ENCODE data around the gene LARP4B.
"Not testable (repeated sequence)": the region's sequence is repeated elsewhere in the genome, so short reads cannot be mapped to it uniquely, and the experiment has no call there.

Gene LARP4B

DNA sequence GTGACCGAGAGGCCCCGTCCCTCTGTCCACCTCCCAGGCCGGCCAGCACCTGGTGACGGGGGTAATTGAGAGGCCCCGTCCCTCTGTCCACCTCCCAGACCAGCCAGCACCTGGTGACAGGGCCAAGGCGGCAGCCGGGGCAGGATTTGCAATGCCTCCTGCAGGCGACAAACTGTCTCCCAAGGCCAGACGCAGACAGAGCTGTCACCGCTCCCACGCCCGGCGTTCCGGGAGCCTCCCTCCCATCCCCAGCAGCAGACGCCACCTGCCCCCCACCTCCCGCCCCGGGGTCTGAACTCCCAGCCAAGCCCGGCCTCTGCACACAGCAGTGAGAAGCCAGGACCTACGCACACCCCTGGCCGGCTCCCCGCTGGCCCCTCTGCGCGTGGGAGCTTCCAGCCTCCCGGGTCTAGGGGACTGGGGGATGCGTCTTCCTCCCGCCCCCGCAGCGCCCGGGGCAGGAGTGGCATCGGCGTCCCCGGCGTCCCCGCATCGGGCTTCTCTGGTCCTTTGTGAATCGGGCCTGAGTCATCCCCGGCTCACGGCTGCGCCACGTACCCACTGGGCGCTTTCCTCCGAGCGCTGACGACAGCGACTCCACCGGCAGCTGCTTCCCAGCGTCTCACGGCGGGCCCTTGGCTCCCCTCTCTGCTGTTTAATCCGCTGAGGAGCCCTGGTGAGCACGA, 147.0 kb downstream of the LARP4B start:
- peak; percentile 1 for DNase-seq

DNA sequence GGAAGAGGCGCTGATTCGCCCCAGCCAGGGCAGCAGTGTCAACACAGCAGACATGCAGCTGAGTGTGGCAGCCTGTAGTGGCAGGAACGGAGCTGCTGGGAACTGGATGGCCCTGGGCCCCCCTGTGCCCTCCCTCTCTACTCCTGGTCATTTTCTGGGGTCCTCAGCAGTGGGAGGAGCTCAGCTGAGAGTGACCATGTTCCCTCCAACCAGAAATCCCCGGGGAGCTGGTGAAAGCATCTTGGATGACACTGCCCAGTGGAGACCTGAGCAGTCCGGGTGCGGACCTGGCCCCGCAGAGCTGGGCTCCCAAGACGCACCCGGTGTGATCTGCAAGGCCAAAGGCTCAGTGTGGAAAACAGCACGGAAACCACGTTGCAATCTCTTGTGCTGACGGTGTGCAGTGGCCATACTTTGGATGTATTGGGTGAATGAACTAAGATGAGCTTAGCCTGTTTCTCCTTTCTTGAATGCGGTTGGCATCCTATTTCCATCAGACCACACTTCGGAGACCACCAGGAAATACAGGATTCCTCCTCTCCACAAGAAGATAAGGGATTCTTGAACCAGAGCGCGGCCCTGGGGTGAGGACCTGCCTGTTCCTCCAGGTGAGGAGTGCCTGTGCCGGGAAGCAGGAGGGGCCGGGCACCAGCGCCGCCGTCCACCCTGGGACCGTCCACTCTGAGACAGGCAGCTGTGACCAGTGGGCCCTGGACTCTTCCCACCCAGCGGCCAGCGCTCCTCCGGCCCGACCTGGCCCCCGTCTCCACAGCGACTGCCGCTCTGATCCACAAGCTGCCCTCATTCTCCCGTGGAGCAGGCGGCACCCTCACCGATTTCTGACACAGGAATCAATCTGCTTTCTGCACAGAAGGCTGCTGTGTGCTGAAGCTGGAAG, 148.5 kb downstream of the LARP4B start:
- DNase-seq, result no peak

DNA sequence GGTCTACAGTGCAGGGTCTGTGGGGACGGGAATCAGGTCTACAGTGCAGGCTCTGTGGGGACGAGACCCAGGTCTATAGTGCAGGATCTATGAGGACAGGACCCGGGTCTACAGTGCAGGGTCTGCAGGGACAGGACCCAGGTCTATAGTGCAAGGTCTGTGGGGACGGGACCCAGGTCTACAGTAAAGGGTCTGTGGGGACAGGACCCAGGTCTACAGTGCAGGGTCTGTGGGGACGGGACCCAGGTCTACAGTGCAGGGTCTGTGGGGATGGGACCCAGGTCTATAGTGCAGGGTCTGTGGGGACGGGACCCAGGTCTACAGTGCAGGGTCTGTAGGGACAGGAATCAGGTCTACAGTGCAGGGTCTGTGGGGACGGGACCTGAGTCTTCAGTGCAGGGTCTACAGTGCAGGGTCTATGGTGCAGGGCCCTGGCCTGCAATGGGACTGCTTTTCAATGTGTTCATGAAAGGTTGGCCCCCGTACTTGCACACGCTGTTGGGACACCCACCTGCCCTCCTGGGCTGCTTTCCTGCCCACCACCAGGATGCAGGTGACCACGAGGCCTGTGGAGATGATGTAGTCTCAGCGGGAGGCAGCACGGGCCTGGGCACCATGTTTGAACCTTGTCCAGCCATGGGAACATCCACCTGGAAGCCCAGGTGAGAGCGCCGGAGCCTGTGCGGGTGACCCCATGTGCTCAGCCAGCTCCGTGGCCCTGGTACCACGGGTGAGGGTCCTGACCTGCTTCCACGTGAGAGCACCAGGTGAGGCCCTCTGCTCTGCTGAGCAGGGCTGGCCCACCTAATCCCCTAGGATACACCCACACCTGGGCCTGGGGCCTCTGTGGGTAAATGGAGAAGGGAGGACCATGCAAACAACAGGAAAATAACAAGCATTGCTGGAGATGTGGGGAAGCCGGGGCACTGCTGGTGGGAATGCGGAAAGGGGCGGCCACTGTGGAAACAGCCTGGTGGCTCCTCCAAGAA, 150.7 kb downstream of the LARP4B start:
- no peak for DNase-seq

DNA sequence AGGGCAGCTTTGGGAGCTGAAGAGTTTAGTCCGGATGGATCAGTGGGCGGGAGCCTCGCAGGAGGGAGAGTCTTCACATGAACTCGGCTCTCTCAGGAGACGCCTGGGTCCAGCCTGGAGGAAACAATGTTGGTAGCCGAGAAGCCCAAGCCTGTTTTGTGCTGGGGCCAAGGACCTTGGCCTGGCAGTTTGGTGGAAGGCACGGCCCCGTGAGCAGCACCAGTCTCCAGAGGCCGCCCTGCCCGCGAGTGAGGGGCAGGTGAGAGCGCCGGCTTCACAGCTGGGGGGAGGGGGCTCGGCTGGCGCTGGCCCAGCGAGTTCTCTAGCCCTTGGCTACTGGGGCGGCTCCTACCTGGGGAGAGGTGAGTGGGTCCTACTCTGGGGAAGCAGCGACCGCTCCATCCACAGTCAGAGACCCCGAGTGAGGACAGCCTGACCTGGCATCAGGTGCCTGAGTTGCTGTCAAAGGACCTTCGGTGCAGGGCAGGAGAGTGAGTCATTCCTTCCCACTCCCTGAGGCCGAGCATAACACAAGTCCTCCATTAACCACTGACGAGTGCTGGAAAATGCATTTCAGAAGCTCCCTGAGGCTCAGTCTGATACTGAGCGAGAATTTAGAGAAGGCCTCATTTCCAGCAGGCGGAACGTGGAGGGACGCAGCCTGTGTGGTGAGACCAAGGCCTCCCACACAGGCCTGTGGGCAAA, 152.7 kb downstream of the LARP4B start:
- no peak for DNase-seq

DNA sequence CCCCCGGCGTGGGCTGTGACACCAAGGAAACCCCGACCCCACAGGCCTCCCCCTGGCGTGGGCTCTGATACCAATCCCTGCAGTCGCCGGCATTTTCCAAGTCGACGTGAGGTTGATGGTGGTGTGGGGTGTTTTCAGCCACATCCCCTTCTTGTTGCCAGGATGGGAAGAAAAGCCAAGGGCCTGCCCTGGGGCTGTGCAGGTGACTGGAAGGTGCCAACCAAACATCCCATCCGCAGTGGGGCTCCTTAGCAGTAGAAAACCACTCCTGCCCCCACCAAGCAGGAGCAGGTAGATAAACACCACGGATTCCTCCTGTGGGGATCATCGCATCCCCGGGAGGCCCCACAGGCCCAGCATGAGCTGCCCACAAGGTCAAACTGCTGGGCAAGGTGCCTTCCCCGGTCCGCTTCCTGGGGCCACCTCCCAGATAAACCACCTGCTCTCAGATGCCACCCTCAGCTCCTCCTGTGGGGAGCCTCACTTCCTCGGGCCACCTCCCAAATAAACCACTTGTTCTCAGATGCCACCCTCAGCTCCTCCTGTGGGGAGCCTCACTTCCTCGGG, 153.5 kb downstream of the LARP4B start:
- no peak for DNase-seq

DNA sequence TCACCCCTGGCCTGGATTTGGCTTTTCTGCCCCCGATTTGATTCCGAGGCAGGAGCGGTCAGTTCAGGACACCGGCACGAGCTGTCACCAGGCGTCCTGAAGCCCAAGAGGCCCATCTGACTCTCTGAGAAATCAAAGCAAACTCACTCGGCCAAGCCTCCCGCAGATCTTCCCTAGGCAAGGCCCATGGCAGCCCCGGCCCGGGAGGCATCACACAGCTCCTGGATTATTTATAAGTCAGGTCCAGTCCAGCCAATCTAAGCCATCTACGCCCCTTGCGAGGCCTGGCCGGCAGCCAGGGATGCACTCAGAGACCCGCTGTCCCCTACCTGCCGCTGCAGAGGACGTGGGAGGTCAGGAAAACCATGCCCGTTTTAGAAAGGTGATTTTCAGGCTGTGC, 154.7 kb downstream of the LARP4B start:
- no peak for DNase-seq

DNA sequence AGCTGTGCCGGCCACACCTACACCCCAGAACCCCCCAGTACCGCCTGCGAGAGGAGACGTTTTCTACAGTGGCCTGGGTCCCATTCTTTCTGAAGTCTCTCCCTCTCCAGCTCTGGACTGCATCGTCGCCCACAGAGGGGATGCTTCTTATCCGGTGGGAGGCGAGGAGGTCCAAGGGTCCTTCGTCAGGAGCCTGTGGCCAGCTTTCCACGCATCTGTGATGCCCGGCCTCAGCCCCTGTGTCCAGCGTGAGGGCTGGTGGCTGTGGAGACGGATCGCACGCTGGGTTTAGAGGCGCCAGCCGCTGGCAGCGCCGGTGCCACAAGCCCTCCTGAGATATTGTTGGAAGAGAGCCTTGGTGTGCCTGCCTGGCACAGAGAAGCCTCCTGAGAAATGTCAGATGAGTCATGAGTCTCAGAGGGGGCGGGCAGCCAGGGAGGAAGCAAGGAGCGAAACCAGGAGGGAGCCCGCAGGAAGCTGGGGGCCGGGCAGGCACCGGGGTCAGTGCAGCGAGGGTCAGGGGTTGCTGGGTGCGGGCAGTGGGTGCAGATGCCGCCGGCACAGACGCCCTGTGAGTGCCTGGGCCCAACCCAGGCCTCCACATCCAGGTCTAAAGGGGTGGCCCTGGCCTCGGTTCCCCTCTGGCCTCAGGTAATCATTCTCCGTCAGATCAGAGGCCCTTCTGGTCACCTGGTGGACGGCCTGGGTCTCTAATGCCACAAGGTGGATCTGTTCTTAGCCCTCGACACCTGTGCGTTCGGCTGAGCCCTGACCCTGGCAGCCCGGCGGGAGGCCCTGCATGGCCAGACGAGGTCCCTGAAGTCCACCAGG, 156.0 kb downstream of the LARP4B start:
- DNase-seq, result no peak

DNA sequence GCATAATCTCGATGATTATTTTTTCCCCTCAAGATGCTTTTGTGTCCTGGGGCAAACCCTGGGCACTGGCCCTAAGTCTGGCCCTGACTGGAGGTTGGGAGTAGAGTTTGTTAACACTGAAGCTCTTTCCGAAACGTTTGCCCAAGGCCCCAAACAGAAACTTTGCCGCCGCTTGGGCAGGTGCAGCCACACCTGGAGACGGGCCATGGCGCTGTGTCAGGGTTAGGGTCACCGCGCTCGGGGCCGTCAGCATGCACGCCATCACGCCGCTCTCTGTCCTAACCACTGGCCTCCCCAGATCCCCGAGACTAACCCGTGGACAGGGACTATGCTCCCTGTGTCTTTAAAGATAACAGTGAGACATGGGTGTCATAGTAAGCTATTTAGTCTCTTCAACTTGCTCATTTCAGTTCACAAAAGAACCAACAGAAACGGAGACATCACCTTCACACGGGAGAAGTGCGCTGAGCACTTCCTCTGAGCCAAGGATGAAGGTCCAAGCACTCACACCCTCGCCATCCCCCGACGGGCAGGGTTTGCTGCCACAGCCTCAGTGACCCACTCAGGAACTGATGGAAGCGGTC, 156.8 kb downstream of the LARP4B start:
- DNase-seq, result no peak

DNA sequence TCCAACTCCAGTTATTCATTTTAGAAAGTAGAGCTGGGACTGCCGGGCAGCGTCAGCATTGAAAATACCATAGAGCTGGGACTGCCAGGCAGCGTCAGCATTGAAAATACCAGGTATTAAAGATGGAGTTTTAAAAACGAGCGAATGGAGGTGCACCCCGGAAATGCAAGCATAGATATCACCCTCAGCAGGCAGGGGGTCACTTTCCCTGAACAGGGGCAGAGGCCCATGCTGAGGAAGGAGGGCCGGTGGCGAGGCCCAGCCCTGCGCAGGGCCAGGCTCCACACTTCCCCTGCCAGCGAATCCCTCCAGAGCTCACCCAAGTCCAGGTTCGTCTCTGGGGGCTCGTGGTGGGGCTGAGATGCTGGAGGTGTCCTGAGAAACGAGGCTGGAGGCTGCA, 157.3 kb downstream of the LARP4B start:
- no peak for DNase-seq

DNA sequence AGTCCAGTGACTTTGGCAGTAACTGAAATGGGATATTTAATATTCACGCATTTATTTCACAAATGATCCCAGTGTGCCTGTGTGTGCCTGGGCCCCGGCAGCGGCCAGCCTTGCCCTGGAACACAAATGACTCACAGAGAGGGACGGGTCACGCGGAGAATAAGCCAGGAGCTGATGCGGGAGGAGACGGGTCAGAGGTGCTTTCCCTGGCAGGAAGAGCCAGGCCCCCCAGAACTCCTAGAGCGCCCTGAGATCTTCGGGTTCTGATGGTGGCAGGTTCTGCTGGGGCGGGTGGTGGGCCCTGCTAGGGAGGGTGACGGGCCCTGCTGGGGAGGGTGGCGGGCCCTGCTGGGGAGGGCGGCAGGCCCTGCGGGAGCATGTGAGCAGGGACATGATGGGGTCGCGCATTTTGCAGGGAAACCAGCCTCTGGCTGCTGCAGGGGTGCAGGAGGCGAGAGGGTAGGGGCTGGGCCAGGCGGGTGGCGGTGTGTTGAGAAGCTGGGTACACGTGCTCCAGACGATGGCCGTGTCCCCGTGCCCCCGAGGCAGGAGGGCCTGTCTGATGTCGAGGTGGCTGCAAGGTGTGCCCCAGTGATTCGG, 157.8 kb downstream of the LARP4B start:
- no peak for DNase-seq

DNA sequence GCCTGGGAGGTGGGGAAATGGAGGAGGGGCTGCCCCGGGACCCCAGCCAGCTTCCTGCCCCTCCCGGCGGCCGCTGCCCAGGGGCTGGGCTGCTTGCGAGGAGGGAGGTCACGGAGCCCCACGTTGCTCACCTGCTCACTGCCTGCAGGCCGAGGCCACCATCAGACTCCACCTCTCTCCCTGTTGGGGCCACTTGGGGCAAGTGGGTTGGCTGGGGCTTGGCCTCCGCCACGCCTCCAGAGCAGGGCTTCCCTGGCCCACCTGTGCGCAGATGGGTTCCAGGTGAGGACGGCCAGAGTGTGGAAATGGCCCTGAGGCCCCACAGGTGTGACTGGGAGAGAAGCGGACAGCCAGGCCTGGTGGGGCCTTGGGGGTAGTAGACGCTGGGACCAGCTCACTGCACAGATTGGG, 159.3 kb downstream of the LARP4B start:
- no peak for DNase-seq

DNA sequence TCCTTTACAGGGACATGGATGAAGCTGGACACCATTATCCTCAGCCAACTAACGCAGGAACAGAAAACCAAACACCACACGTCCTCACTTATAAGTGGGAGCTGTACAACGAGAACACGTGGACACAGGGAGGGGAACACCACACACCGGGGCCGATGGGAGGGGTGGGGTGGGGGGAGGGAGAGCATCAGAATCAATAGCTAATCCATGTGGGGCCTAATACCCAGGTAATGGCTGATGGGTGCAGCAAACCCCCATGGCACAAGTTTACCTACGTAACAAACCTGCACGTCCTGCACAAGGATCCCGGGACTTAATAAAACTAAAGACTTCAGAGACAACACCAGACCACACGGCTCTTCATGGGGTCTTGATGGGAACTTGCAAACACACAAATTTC, 159.9 kb downstream of the LARP4B start:
- no peak for DNase-seq

DNA sequence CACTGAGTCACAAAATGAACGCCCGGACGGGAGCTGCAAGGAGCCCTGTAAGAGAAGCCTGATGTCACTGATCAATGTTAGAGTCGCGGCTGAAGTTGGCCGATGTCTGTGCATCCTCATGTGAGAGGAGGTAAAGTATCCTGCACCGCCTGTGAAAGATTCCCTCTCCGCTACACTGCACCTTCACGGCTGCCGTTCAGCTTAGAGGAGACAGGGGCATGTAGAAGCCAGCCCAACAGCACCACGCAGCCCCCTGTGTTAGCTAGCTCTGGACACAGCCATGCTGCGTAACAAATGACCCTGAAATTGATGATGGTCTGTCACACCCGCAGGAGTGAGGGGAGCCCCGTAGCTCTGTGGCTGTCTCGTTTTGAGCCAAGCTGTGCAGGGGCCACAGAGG, 160.5 kb downstream of the LARP4B start:
- no peak for DNase-seq

DNA sequence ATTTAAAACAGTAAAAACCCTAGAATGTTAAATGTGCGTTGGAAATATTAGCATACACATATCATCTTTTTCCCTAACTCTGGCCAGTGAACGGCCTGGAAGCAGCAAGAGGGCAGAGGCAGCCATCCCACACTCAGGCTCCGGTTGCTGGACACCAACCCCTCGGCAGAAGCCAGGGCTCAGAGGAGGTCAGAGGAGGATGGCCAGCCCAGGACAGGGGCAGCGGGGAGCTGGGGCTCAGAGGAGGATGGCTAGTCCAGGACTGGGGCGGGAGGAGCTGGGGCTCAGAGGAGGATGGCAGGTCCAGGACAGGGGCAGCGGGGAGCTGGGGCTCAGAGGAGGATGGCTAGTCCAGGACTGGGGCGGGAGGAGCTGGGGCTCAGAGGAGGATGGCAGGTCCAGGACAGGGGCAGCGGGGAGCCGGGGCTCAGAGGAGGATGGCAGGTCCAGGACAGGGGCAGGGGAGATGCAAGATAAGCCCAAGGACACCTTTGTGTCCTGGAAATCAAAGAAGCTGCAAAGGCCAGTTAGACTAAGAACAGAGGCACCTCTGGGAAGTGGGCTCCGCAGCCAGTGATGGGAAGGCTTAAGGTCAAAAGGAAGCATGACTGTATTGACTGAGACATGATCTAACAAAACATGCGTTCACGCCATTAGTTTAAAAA, 161.3 kb downstream of the LARP4B start:
- DNase-seq, result not testable (repeated sequence)

DNA sequence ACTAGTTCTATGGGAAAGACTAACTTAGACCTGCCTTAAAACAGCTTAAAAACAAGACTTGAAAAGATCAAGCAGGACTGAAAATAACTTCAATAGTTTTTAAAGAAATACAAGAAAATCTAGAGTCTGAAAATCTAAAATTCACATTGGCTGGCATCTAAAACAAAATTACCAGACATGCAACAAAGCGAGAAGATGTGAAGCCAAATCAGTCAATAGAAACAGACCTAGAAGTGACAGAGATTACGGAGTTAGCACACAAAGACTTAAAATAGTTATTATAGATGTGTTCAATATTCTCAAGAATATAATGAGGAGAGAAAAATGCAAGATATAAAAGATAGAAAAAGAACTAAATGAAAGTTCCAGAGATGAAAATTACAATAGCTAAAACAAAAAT, 163.7 kb downstream of the LARP4B start:
- DNase-seq, result no peak

DNA sequence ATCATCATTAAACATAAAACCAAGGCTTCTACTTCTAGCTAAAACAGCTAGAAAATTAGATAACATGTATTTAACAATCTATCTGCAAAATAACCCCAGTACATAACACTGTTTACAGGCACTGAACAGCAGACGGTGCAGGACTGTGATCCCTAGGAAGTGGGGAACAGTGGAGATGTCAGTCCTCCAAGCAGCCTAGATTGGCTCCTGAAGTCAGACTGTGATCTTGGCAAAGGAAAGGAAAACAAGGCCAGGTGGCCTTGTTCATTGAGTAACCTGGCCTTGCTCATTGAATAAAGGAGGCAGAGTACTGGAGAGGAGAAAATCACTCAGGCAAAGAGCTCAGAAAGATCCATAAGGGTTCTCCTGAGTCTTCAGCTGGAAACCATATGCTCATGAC, 164.3 kb downstream of the LARP4B start:
- DNase-seq, result no peak

DNA sequence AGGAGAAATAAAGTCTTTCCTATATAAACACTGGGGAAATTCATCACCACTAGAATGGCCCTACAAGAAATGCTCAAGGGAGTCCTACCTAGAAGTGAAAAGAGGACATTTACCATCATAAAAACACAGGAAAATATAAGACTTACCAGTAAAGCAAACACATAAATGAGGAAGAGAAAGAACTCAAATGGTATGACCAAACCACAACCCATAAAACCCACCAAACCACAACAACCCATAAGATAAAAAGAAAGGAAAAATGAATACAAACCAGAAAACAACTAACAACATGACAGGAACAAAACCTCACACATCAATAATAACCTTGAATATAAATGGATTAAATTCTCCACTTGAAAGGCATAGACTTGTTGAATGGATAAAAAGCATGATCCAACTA, 170.1 kb downstream of the LARP4B start:
- no peak for DNase-seq

DNA sequence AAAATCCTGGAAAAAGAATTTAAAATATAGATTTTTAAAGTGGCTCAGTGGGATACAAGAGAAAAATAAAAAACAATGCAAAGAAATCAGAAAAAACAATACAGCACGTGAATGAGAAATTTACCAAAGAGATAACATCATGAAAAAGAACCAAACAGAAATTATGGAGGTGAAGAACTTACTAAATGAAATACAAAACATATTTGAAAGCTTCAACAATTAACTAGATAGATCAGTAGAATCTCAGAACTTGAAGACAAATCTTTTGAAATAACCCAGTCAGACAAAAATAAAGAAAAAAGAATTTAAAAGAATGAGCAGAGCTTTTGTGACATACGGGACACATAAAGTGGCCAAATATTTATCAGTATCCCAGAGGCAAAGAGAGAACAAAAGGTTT, 170.9 kb downstream of the LARP4B start:
- DNase-seq, result no peak

DNA sequence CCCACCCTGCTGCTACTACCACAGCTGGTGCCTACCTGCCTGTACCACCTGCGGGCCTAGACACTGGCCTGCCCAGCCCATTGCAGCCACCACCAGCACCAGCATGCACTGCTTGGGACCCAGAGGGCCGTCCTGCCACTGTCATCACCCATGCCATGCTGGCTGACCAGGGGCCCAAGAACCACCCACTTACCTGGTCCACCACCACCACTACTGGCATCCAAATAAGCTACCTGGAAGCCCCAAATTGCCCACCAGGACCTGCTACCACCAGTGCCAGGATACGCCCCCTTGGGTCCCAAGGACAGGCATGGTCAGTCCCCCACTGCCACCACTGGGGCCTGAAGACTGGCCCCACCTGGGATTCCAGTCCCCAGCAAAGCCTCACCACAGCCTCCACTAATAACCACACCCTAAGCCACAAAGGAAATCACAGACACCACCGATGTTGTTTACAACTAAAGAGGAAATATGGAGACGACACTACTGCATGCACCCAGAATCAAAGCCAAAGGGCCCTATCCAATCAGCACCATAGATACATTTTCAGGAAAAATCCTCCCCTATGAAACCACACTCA, 171.5 kb downstream of the LARP4B start:
- DNase-seq, result no peak

Data from NCI-H526 treated with DMSO at 0.1 percent for 48 hours (cell line).